HG02763 (cell line): Measurements from ENCODE around the gene BORCS8.
"Not testable (repeated sequence)": the region's sequence is repeated elsewhere in the genome, so short reads cannot be mapped to it uniquely, and the experiment has no call there.

ENCODE experiments used
- ATAC-seq: cut with Tn5 transposase; IDR thresholded peaks from one replicate; pipeline ENCODE4 v1.9.1; 2021; ENCODE audit warnings: mild to moderate bottlenecking, moderate library complexity; ENCODE audit not compliant: unreplicated experiment

The BORCS8 gene

GRCh38 chr19:19192078-19192882, at the start of gene BORCS8, which contains the start of gene RFXANK:
BORCS8 (minus strand) TSS chr19:19192152; CDS start chr19:19192117, 35 bp downstream.
RFXANK (plus strand) TSS chr19:19192258; CDS start chr19:19193947, 1,689 bp downstream.
- ATAC-seq, result peak; percentile 84

GRCh38 chr19:19240476-19240875, 48.5 kb upstream of the BORCS8 start:
- no peak for ATAC-seq

GRCh38 chr19:19239675-19240074, 47.7 kb upstream of the BORCS8 start:
- ATAC-seq, result no peak

GRCh38 chr19:19238126-19238894, 46.4 kb upstream of the BORCS8 start:
- ATAC-seq, result no peak

- ATAC-seq, result no peak
Measured at GRCh38 chr19:19236173-19236572, 44.2 kb upstream of the BORCS8 start.

GRCh38 chr19:19234220-19234816, 42.4 kb upstream of the BORCS8 start:
- ATAC-seq, result no peak

- no peak for ATAC-seq
Measured at GRCh38 chr19:19232261-19232721, 40.3 kb upstream of the BORCS8 start.

GRCh38 chr19:19230999-19231398, 39.0 kb upstream of the BORCS8 start:
- no peak for ATAC-seq

GRCh38 chr19:19229701-19230100, 37.7 kb upstream of the BORCS8 start:
- ATAC-seq, result no peak

- ATAC-seq, result no peak
Measured at GRCh38 chr19:19227217-19227616, 35.3 kb upstream of the BORCS8 start.

- no peak for ATAC-seq
Measured at GRCh38 chr19:19226663-19227062, 34.7 kb upstream of the BORCS8 start.

GRCh38 chr19:19226204-19226603, 34.3 kb upstream of the BORCS8 start:
- no peak for ATAC-seq

GRCh38 chr19:19224852-19225494, 33.0 kb upstream of the BORCS8 start:
- peak; percentile 59 for ATAC-seq

GRCh38 chr19:19224150-19224851, 32.3 kb upstream of the BORCS8 start:
- no peak for ATAC-seq

- no peak for ATAC-seq
Measured at GRCh38 chr19:19223636-19224035, 31.7 kb upstream of the BORCS8 start.

GRCh38 chr19:19223060-19223459, 31.1 kb upstream of the BORCS8 start:
- ATAC-seq, result no peak

- not testable (repeated sequence) for ATAC-seq
Measured at GRCh38 chr19:19221000-19221399, 29.0 kb upstream of the BORCS8 start.

GRCh38 chr19:19218911-19219310, 27.0 kb upstream of the BORCS8 start:
- no peak for ATAC-seq

GRCh38 chr19:19217099-19217498, 25.1 kb upstream of the BORCS8 start:
- no peak for ATAC-seq

- no peak for ATAC-seq
Measured at GRCh38 chr19:19215792-19216191, 23.8 kb upstream of the BORCS8 start.
